ENCODE data around the gene TANGO6. TPM values are rescaled to one million over a fixed set of nuclear protein-coding genes. Genes with fewer than 3 reads are reported as not detected.
A peak's percentile ranks its signal among the peaks of the same experiment; 100 is the strongest.

The TANGO6 gene
- total RNA-seq, 1 donor: 13.7 TPM

DNA sequence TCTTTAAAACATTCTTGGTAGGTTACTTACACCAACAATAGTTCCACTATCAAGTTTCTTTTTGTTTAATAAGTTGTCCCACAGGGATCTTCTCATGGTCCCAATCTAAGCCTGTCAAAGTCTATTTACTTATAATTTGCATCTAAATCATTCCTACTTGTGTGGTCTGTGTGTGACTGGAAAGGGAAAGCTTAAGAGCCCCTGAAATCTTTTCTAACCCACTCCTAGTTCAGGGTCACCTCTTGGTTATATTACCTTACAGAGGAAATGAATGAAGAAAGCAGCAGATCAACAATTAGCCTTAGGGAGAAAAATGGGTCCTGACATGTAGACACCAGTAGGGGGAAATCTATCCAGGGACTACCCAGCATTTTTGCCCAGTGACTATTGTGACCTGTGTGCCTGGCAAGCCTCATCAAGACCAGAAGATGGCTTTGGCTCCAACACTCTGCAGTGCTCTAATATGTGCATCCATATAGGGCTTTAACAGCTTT is 151.7 kb downstream of the TANGO6 start:
- DNase-seq (ENCODE audit: low read depth in 2 of 3, low spot score in 2 of 3): peak in 2 of 3 donors; percentile 15 to 50

GRCh38 chr16:68997564-68997963 is 154.2 kb downstream of the TANGO6 start:
- no peak for DNase-seq (ENCODE audit: low read depth in 2 of 3, low spot score in 2 of 3)

DNA sequence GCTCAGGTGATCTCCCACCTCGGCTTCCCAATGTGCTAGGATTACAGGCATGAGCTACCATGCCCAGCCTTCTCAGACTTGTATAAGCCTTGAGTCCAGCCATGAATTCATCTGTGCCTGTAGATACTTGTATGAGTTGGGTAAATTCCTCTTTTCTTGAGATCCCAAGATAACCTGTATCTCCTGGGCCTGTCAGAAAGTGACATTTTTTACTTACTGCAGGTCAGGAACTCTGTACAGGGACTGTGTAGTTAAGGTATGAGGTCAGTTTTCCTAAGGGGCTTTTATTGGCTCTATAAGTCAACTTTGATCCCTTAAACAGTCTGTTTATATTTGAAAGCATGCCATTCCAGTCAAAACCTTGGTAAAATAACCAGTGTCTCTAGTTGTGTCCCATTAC is 155.8 kb downstream of the TANGO6 start:
- DNase-seq (ENCODE audit: low read depth in 2 of 3, low spot score in 2 of 3): no peak

DNA sequence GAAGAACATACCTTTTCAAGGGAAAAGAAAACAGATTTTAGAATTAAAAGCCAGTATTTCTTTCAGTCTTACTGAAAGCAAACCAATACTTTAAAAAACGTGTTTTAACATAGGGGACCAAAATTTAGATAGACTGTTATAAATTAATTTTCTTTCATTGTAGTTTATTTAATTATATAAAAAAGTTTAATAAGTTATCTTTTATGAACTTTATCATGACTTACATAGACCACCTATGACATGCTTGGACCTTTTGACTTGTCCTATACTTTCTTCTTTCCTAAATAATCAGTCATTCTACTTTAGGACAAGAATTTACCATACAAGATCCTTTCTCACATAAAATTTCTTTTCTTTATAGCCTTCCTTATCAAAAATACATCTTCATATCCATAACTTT is 160.2 kb downstream of the TANGO6 start:
- DNase-seq (ENCODE audit: low read depth in 2 of 3, low spot score in 2 of 3): no peak

DNA sequence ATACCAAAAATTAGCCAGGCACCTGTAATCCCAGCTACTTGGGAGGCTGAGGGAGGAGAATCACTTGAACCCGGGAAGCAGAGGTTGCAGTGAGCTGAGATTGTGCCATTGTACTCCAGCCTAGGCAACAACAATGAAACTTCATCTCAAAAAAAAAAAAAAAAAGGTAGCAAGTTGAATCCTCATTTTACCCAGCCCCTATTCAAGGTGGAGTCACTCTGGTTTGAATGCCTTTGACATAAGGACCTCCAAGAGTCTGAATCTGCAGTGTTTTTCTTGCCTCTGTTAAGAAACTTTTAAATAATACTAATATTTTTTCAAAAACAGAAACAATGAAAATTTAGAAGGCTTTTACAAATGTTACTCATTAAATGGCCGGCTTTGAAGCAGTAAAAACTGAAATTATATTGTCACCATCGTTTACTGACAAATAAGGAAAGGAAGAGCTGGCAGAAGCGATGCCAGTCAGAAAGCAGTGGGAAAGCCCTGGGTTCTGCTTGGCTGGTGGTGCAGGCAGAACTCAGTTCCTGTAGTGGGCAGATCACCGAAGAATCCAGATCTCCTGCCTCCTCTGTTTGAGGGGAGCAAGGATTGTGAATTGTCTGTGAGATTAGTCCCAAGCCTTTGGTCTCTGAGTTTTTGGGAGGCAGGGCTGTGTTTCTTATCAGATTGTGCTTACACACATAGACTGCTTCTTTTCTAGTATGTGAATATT is 162.5 kb downstream of the TANGO6 start:
- no peak for DNase-seq (ENCODE audit: low read depth in 2 of 3, low spot score in 2 of 3)

DNA sequence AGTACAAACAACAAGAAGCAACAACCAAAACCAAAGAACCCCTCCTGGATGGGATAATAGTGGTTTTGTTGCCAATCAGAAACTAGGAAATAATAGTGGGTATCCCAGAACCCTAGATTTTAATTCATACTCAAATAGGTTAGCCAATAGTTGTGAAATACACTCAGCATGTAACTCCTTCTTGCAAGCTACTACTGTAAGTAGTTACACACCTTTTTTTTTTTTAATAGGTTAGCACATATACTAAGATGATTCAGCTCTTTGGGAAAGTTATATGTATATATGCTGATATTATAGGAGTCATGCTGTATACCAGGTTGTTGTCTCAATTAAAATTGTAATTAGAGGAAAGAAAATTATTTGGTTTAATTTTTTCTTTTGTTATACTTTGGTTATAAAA is 169.6 kb downstream of the TANGO6 start:
- no peak for DNase-seq (ENCODE audit: low read depth in 2 of 3, low spot score in 2 of 3)

DNA sequence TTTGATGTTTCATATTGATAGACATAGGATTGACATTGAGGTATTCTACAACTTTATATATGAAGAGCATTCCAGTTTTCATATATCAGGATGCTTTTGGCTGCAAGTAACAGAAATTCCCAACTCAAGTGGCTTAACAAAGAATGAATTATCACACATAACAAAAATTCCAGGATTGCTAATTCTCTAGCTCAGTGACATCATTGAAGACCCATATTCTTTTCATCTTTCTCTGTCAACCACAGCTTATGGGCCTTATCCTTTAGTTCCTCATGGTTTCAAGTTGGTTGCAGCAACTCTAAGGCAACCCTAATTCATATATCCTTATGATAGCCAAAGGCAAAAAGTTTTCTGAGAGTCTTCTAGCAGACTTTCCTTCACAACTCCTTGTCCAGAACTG is 170.7 kb downstream of the TANGO6 start:
- DNase-seq (ENCODE audit: low read depth in 2 of 3, low spot score in 2 of 3): no peak

GRCh38 chr16:69014811-69015210 is 171.5 kb downstream of the TANGO6 start:
- DNase-seq (ENCODE audit: low read depth in 2 of 3, low spot score in 2 of 3): no peak

GRCh38 chr16:69017036-69017783 is 173.9 kb downstream of the TANGO6 start:
- DNase-seq (ENCODE audit: low read depth in 2 of 3, low spot score in 2 of 3): no peak

GRCh38 chr16:69019811-69020210 is 176.5 kb downstream of the TANGO6 start:
- DNase-seq (ENCODE audit: low read depth in 2 of 3, low spot score in 2 of 3): no peak

DNA sequence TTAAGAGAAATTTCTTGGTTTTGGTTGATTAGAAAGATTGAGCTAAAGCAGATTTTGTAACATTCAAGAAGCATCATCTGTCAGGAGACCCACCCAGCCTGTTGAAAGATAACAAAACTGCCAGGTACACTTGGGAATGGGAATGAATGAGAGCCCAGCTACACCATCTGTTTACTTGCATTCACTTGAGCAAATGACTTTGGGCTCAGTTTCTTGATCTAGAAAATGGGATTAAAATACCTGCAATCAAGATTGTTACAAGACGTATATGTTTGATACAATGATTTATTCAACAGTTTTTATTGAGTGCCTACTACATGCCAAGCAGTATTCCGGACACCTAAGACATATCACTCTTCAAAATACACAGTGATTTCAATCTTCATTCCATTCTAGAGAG is 185.8 kb downstream of the TANGO6 start:
- no peak for DNase-seq (ENCODE audit: low read depth in 2 of 3, low spot score in 2 of 3)

- DNase-seq (ENCODE audit: low read depth in 2 of 3, low spot score in 2 of 3): no peak
Observed at GRCh38 chr16:69031877-69032301, 188.6 kb downstream of the TANGO6 start.

DNA sequence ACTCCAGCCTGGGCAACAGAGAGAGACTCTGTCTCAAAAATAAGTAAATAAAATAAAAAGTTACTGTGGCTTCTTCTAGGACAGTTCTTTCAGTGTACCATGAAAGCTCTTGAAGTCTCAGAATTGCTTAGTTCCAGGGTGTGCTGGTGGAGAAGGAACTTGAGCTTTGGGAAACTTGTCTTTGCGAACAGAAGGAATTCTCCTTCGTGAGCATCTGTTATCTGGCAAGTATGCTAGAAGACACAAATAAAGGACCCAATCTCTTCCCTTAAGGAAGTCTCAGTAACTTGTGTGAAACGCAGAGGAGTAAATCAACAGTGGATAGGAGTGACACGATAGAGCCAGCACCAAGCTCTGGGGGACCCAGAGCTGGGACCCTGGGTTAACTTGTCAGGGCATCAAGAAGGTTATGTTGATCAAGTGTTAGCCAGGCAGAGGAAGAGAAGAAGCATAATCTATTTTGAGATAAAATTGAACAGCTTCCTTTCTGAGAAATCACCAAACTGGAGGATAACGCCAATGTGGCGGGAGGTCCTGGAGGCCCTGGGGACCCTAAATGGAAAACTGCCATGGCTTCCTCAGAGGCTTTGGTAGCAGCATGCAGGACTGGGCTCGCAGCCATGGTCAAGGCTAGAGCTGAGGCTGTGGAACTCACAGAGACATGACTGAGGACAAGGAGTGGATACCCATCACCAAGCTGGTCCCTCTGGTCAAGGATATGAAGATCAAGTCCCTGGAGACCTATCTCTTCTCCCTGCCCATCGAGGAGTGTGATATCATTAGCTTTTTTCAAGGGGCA is 190.0 kb downstream of the TANGO6 start:
- DNase-seq (ENCODE audit: low read depth in 2 of 3, low spot score in 2 of 3): no peak

DNA sequence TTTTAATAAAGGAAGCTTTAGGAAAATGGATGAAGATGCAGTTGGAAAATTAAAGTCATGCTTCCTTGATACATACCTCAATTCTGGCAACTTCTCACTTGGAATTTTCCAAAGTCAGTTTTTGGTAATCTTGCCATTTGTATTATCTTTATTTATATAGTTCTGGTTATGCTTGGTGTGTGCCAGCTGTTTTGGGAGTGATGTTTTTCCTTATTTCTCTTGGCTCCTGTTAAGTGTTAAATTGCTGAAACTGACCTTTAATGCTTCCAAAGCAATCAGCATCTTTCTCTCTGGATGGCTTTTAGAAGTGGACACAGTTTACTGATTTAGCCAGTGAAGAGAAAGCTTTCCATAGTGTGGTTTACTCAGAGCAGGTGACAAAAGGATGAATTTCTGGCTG is 192.0 kb downstream of the TANGO6 start:
- DNase-seq (ENCODE audit: low read depth in 2 of 3, low spot score in 2 of 3): no peak

DNA sequence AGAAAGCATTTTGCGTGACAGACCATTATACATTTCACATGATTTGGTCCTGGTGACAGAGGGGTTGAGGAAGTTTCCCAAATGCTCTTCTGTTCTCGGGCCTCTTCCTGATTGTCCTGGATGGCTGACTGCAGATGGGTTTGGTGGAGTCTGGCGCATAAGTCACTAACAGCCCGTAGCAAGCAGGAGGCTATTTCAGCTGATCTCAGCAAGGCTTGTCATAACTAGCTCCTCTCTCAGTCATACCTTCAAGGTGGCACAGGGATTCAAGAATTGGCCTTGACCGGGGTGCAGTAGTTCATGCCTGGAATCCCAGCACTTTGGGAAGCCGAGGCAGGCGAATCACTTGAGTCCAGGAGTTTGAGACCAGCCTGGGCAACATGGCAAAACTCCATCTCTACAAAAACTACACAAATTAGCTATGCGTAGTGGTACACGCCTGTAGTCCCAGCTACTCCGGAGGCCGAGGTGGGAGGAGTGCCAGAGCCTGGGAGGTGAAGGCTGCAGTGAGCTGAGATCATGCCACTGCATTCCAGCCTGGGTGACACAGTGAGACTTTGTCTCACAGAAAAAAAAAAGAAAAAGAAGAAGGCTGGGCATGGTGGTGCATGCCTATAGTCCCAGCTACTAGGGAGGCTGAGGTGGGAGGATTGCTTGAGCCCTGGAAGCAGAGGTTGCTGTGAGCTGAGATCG is 193.2 kb downstream of the TANGO6 start:
- DNase-seq (ENCODE audit: low read depth in 2 of 3, low spot score in 2 of 3): no peak

GRCh38 chr16:69037373-69038160 is 194.2 kb downstream of the TANGO6 start:
- no peak for DNase-seq (ENCODE audit: low read depth in 2 of 3, low spot score in 2 of 3)

GRCh38 chr16:69039333-69039941 is 196.1 kb downstream of the TANGO6 start:
- DNase-seq (ENCODE audit: low read depth in 2 of 3, low spot score in 2 of 3): no peak

GRCh38 chr16:69040144-69040909 is 197.0 kb downstream of the TANGO6 start:
- no peak for DNase-seq (ENCODE audit: low read depth in 2 of 3, low spot score in 2 of 3)

All from hematopoietic multipotent progenitor cell (in vitro differentiated cells).